A673 (cell line): ENCODE data around the gene CDK14. TPM values are rescaled to one million over a fixed set of nuclear protein-coding genes. Genes with fewer than 3 reads are reported as not detected.

ENCODE experiments used
- BruUV-seq: library from RNA; stranded (reverse); fragments of 400-500 nt; replicated peaks from 2 replicates; lab custom pipeline; 2021; lab: Mats Ljungman, UMichigan
- CTCF ChIA-PET: fragments of 300-600 bp; sonication (Branson Sonifier 250); formaldehyde crosslinking; loops from one replicate; lab custom pipeline; 2022; ENCODE audit warnings: antibody characterized with exemption; lab: Charles Lee
- POLR2A ChIA-PET: fragments of 300-600 bp; sonication (Branson Sonifier 250); formaldehyde crosslinking; loops from one replicate; lab custom pipeline; 2022; ENCODE audit warnings: antibody characterized with exemption; ENCODE audit not compliant: low non-redundant PET; lab: Charles Lee
- DNase-seq: peaks from one replicate; pipeline ENCODE4 v3.0.0-alpha.2; 2015; ENCODE audit warnings: low spot score
- H3K27ac ChIP-seq: fragments of 200-600 bp; sonication (generic); 2 replicates; pipeline ENCODE4 v1.5.1; 2016; ENCODE audit warnings: mixed run types, low read depth, mild to moderate bottlenecking, mixed read lengths, antibody characterized with exemption, low read length; ENCODE audit not compliant: poor library complexity, severe bottlenecking
- H3K27me3 ChIP-seq: fragments of 200-600 bp; sonication (generic); replicated peaks from 2 replicates; pipeline ENCODE4 v1.6.1; 2017; ENCODE audit warnings: mixed run types, low read depth, mild to moderate bottlenecking, mixed read lengths, antibody characterized with exemption, low read length; ENCODE audit not compliant: insufficient read depth, poor library complexity
- H3K36me3 ChIP-seq: fragments of 200-600 bp; sonication (generic); 2 replicates; pipeline ENCODE4 v1.6.1; 2016; ENCODE audit warnings: mixed run types, mild to moderate bottlenecking, mixed read lengths, antibody characterized with exemption, low read length; ENCODE audit not compliant: insufficient read depth, poor library complexity, severe bottlenecking
- H3K4me1 ChIP-seq: fragments of 200-600 bp; sonication (generic); 2 replicates; pipeline ENCODE4 v1.6.1; 2017; ENCODE audit warnings: mixed run types, mild to moderate bottlenecking, mixed read lengths, antibody characterized with exemption, low read length; ENCODE audit not compliant: insufficient read depth, poor library complexity, severe bottlenecking
- H3K4me3 ChIP-seq: fragments of 200-600 bp; sonication (generic); 2 replicates; pipeline ENCODE4 v1.5.1; 2016; ENCODE audit warnings: low read depth, mixed run types, mild to moderate bottlenecking, mixed read lengths, low read length; ENCODE audit not compliant: poor library complexity, severe bottlenecking
- H3K9me3 ChIP-seq: fragments of 200-600 bp; sonication (generic); 2 replicates; pipeline ENCODE4 v1.6.1; 2016; ENCODE audit warnings: mixed run types, low read depth, mild to moderate bottlenecking, mixed read lengths, antibody characterized with exemption, low read length; ENCODE audit not compliant: poor library complexity, severe bottlenecking
- EZH2 ChIP-seq: fragments of 200-600 bp; sonication (generic); IDR thresholded peaks from 2 replicates; pipeline ENCODE4 v1.6.1; 2017; ENCODE audit warnings: borderline replicate concordance, low read depth, mild to moderate bottlenecking, mixed read lengths, antibody characterized with exemption, low read length; ENCODE audit not compliant: poor library complexity, severe bottlenecking
- intact Hi-C: fragments of 100-400 bp; cut with micrococcal nuclease; formaldehyde crosslinking; loops from one replicate; pipeline ENCODE4 v1.10.0; 2022; ENCODE audit not compliant: unreplicated experiment
- total RNA-seq: library from RNA; stranded (reverse); gene quantifications from 2 replicates; pipeline ENCODE4 v1.2.3, GENCODE V29; 2021
- TF ChIP-seq, protein P1 (sequence below): fragments of 300-800, 200-600 bp; sonication (generic); conservative IDR thresholded peaks from 2 replicates; pipeline ENCODE4 v1.5.1; 2017; ENCODE audit warnings: low read depth, mild to moderate bottlenecking, antibody characterized with exemption, low read length, moderate library complexity, mixed read lengths

The CDK14 gene
- total RNA-seq, 1 experiment from 2014 or later, result 128 TPM

DNA sequence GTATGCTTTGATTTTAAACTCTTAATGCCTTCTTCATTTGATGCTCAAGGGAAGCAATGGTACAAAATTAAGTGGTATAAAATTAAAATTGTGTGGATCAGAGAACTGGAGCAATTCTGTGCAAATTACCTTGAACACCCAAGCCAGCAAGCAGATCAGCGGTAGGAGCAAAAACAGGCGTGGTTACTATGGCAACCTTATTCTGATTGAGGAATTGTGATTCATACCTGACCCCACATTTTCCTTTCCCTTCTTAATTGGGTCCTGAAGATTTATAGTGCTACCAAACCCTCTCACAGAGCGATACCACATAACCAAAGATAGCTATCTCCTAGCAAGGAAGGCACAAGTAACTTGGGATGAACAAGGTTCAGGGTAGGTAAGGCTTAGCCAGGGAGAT is 595.6 kb downstream of the CDK14 start:
- BruUV-seq, result no TSS peak
- TF ChIP-seq, protein P1, sequence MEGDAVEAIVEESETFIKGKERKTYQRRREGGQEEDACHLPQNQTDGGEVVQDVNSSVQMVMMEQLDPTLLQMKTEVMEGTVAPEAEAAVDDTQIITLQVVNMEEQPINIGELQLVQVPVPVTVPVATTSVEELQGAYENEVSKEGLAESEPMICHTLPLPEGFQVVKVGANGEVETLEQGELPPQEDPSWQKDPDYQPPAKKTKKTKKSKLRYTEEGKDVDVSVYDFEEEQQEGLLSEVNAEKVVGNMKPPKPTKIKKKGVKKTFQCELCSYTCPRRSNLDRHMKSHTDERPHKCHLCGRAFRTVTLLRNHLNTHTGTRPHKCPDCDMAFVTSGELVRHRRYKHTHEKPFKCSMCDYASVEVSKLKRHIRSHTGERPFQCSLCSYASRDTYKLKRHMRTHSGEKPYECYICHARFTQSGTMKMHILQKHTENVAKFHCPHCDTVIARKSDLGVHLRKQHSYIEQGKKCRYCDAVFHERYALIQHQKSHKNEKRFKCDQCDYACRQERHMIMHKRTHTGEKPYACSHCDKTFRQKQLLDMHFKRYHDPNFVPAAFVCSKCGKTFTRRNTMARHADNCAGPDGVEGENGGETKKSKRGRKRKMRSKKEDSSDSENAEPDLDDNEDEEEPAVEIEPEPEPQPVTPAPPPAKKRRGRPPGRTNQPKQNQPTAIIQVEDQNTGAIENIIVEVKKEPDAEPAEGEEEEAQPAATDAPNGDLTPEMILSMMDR, result no peak
- TF ChIP-seq EZH2, result no peak
- intact Hi-C loops, result no loop called here
- no peaks in the 10 kb centered on the region for H3K36me3 ChIP-seq
- H3K9me3 ChIP-seq, result no peaks in the 10 kb centered on the region
- POLR2A ChIA-PET, result no interaction called here
- peaks cover 24% of the 10 kb centered on the region for H3K4me1 ChIP-seq
- CTCF ChIA-PET, result no interaction called here
- H3K4me3 ChIP-seq, result no peak overlapping the region
- H3K27ac ChIP-seq, result no peak overlapping the region
- DNase-seq, result no peak
- no peaks in the 10 kb centered on the region for H3K27me3 ChIP-seq

DNA sequence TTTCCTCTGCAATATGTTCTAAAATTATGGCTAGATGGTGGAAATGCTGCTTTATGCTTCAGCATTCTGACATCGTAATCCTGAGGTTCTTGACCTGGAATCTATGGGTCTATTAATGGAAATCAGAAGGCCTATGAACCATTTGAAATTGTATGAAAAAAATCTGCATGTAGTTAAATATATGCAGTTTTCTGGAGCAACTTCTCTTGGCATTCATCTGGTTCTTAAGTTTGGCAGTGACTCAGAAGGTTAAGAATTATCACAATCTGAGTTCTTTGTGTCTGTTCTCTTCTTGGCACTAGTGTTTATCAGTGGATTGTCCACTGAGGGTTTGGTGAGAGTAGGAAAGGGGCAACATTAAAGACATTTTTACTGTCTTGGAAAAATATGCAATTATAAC is 597.0 kb downstream of the CDK14 start:
- intact Hi-C loops, result no loop called here
- H3K36me3 ChIP-seq, result no peaks in the 10 kb centered on the region
- POLR2A ChIA-PET, result no interaction called here
- H3K4me1 ChIP-seq, result peaks cover 19% of the 10 kb centered on the region
- no peak overlapping the region for H3K27ac ChIP-seq
- TF ChIP-seq, protein P1, result no peak
- TF ChIP-seq EZH2, result no peak
- no peak overlapping the region for H3K4me3 ChIP-seq
- no TSS peak for BruUV-seq
- H3K9me3 ChIP-seq, result no peaks in the 10 kb centered on the region
- H3K27me3 ChIP-seq, result no peaks in the 10 kb centered on the region
- no peak for DNase-seq
- CTCF ChIA-PET, result no interaction called here

DNA sequence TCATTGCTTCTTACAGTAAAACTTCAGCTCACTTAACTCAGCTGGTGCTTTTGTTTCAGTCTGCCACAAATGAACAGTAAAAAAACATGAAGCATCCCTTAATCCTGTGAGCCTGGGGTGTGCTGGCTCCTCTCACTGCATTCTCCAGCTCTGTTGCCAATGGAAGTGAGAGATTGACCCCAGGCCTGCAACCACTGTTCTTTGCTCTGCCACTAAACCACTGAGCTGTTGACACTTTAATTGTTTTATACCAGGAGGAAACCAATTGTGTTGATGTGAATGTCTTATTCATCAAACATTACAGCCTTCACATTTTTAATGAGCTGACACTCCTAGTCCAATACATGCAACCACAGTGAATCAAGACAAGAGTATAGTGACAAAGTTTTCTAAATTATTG is 598.7 kb downstream of the CDK14 start:
- DNase-seq, result peak; percentile 45
- no peaks in the 10 kb centered on the region for H3K36me3 ChIP-seq
- H3K4me1 ChIP-seq, result peaks cover 26% of the 10 kb centered on the region
- CTCF ChIA-PET, result no interaction called here
- no TSS peak for BruUV-seq
- no peaks in the 10 kb centered on the region for H3K27me3 ChIP-seq
- TF ChIP-seq, protein P1, result no peak
- no peak for TF ChIP-seq EZH2
- intact Hi-C loops, result no loop called here
- no peaks in the 10 kb centered on the region for H3K9me3 ChIP-seq
- POLR2A ChIA-PET, result no interaction called here
- no peak overlapping the region for H3K4me3 ChIP-seq
- H3K27ac ChIP-seq, result no peak overlapping the region
